ENCODE data around the gene PIK3AP1. TPM values are rescaled to one million over a fixed set of nuclear protein-coding genes. Genes with fewer than 3 reads are reported as not detected.
"Not testable (repeated sequence)": the region's sequence is repeated elsewhere in the genome, so short reads cannot be mapped to it uniquely, and the experiment has no call there.

Gene PIK3AP1
- polyA plus RNA-seq, 1 of the 3 experiments (the other 2 are of a cell fraction), result 0.07 TPM

- H3K4me2 ChIP-seq; H3K27me3 ChIP-seq (ENCODE audit: insufficient read depth); H3K27ac ChIP-seq (ENCODE audit: low read depth in 2 of 2, low read length in 1 of 2); CTCF ChIA-PET; H3K9me3 ChIP-seq; H3K36me3 ChIP-seq (replicated peaks in 1 of 2; ENCODE audit: control insufficient read depth in 1 of 2, insufficient read depth in 2 of 2, low read length in 1 of 2); H3K9ac ChIP-seq; H3F3A ChIP-seq (replicated peaks; ENCODE audit: insufficient read depth); DNase-seq; H3K4me1 ChIP-seq (ENCODE audit: control insufficient read depth in 1 of 2, insufficient read depth in 2 of 2, low read depth in 1 of 2, low read length in 1 of 2); H3K9me2 ChIP-seq; H3K4me3 ChIP-seq (ENCODE audit: low read depth in 2 of 2, low read length in 1 of 2); H2AFZ ChIP-seq (ENCODE audit: low read depth); POLR2A ChIA-PET; H3K79me2 ChIP-seq (ENCODE audit: insufficient read depth); H4K20me1 ChIP-seq (ENCODE audit: insufficient read depth): not testable (repeated sequence)
- WGBS (ENCODE audit: low lambda C conversion rate), result 81% methylated on average over 6 of the region's 6 CpGs
Measured at GRCh38 chr10:96698305-96698704, 22.0 kb downstream of the PIK3AP1 start.

- ChIA-PET CTCF (no interaction called here), POLR2A (no interaction called here)
- 49% methylated on average over 3 of the region's 3 CpGs for WGBS (ENCODE audit: low lambda C conversion rate)
Measured at GRCh38 chr10:96697438-96697837, 22.9 kb downstream of the PIK3AP1 start.

More at GRCh38 chr10:96697438-96697837, 22.9 kb downstream of the PIK3AP1 start:
- Histone ChIP-seq H4K20me1 (ENCODE audit: insufficient read depth) (no peaks in the 10 kb centered on the region), H3K9me3 (no peaks in the 10 kb centered on the region), H3K36me3 (replicated peaks in 1 of 2; ENCODE audit: control insufficient read depth in 1 of 2, insufficient read depth in 2 of 2, low read length in 1 of 2) (no peaks in the 10 kb centered on the region), H3K9me2 (no peaks in the 10 kb centered on the region), H3K4me1 (ENCODE audit: control insufficient read depth in 1 of 2, insufficient read depth in 2 of 2, low read depth in 1 of 2, low read length in 1 of 2) (no peaks in the 10 kb centered on the region), H3K9ac (no peak overlapping the region), H3K27ac (ENCODE audit: low read depth in 2 of 2, low read length in 1 of 2) (no peak overlapping the region), H3F3A (replicated peaks; ENCODE audit: insufficient read depth) (no peaks in the 10 kb centered on the region), H2AFZ (ENCODE audit: low read depth) (no peak overlapping the region), H3K27me3 (ENCODE audit: insufficient read depth) (no peaks in the 10 kb centered on the region), H3K4me2 (no peak overlapping the region), H3K4me3 (ENCODE audit: low read depth in 2 of 2, low read length in 1 of 2) (no peak overlapping the region), H3K79me2 (ENCODE audit: insufficient read depth) (no peaks in the 10 kb centered on the region)
- DNase-seq, result no peak
- TF ChIP-seq TCF12 (IDR thresholded peaks at IDR 0.05) (no peak), TEAD4 (IDR thresholded peaks at IDR 0.05; ENCODE audit: borderline replicate concordance, insufficient read depth) (no peak), FOXJ3 (CRISPR knock-in tag; IDR thresholded peaks at IDR 0.05) (no peak), PBX3 (IDR thresholded peaks at IDR 0.05) (no peak), USF1 (IDR thresholded peaks at IDR 0.05; ENCODE audit: borderline replicate concordance, low read depth) (no peak), SMC3 (IDR thresholded peaks at IDR 0.05; ENCODE audit: low read depth, low read length) (no peak), ZBTB33 (IDR thresholded peaks at IDR 0.05; ENCODE audit: borderline replicate concordance, low read depth) (no peak), EZH2phosphoT487 (IDR thresholded peaks at IDR 0.05; ENCODE audit: borderline replicate concordance, low read depth) (no peak), NRF1 (IDR thresholded peaks at IDR 0.05; ENCODE audit: low read depth, low read length) (no peak), FOSL2 (IDR thresholded peaks at IDR 0.05; ENCODE audit: borderline replicate concordance, low read depth) (no peak), FOXM1 (IDR thresholded peaks at IDR 0.05; ENCODE audit: low read depth) (no peak)
- TF ChIP-seq, protein P1, sequence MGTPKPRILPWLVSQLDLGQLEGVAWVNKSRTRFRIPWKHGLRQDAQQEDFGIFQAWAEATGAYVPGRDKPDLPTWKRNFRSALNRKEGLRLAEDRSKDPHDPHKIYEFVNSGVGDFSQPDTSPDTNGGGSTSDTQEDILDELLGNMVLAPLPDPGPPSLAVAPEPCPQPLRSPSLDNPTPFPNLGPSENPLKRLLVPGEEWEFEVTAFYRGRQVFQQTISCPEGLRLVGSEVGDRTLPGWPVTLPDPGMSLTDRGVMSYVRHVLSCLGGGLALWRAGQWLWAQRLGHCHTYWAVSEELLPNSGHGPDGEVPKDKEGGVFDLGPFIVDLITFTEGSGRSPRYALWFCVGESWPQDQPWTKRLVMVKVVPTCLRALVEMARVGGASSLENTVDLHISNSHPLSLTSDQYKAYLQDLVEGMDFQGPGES (IDR thresholded peaks at IDR 0.05; ENCODE audit: low read depth, low read length), result no peak
- TF ChIP-seq, protein P2, sequence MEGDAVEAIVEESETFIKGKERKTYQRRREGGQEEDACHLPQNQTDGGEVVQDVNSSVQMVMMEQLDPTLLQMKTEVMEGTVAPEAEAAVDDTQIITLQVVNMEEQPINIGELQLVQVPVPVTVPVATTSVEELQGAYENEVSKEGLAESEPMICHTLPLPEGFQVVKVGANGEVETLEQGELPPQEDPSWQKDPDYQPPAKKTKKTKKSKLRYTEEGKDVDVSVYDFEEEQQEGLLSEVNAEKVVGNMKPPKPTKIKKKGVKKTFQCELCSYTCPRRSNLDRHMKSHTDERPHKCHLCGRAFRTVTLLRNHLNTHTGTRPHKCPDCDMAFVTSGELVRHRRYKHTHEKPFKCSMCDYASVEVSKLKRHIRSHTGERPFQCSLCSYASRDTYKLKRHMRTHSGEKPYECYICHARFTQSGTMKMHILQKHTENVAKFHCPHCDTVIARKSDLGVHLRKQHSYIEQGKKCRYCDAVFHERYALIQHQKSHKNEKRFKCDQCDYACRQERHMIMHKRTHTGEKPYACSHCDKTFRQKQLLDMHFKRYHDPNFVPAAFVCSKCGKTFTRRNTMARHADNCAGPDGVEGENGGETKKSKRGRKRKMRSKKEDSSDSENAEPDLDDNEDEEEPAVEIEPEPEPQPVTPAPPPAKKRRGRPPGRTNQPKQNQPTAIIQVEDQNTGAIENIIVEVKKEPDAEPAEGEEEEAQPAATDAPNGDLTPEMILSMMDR (IDR thresholded peaks at IDR 0.05), result no peak
- TF ChIP-seq, protein P3, sequence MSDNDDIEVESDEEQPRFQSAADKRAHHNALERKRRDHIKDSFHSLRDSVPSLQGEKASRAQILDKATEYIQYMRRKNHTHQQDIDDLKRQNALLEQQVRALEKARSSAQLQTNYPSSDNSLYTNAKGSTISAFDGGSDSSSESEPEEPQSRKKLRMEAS (IDR thresholded peaks at IDR 0.05; ENCODE audit: low read depth), result no peak
